ENCODE measurements around the gene TLCD5. TPM values are rescaled to one million over a fixed set of nuclear protein-coding genes. Genes with fewer than 3 reads are reported as not detected.

The TLCD5 gene
- total RNA-seq, 1 experiment from 2014 or later, result 7.1 TPM

GRCh38 chr11:120298461-120298860, 26.6 kb upstream of the TLCD5 start:
- no peaks in the 10 kb centered on the region for H3K36me3 Mint-ChIP-seq (ENCODE audit: insufficient read depth in 1 of 3, low read depth in 3 of 3)
- TF ChIP-seq, protein P1, sequence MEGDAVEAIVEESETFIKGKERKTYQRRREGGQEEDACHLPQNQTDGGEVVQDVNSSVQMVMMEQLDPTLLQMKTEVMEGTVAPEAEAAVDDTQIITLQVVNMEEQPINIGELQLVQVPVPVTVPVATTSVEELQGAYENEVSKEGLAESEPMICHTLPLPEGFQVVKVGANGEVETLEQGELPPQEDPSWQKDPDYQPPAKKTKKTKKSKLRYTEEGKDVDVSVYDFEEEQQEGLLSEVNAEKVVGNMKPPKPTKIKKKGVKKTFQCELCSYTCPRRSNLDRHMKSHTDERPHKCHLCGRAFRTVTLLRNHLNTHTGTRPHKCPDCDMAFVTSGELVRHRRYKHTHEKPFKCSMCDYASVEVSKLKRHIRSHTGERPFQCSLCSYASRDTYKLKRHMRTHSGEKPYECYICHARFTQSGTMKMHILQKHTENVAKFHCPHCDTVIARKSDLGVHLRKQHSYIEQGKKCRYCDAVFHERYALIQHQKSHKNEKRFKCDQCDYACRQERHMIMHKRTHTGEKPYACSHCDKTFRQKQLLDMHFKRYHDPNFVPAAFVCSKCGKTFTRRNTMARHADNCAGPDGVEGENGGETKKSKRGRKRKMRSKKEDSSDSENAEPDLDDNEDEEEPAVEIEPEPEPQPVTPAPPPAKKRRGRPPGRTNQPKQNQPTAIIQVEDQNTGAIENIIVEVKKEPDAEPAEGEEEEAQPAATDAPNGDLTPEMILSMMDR (conservative IDR thresholded peaks at IDR 0.05), result no peak
- H3K4me2 ChIP-seq (ENCODE audit: insufficient read depth, insufficient read length, low read length), result no peak overlapping the region
- no CpG with 5 or more reads among the region's 5 CpGs for WGBS (ENCODE audit: extremely low coverage, insufficient read length, low lambda C conversion rate)
- H2BK5ac ChIP-seq (ENCODE audit: insufficient read length, low read length), result no peak overlapping the region
- H2BK15ac ChIP-seq (ENCODE audit: low read depth, low read length), result no peak overlapping the region
- no peaks in the 10 kb centered on the region for H4K20me1 ChIP-seq (ENCODE audit: control insufficient read depth, insufficient read depth, insufficient read length)
- H3K23me2 ChIP-seq (ENCODE audit: insufficient read length, low read depth, low read length, poor library complexity, severe bottlenecking), result no peaks in the 10 kb centered on the region
- H3K4ac ChIP-seq (ENCODE audit: low read depth, low read length), result no peak overlapping the region
- H3K4me1 Mint-ChIP-seq, result peaks cover 8 to 17% of the 10 kb centered on the region in 2 experiments
- no peak overlapping the region for H2BK12ac ChIP-seq (ENCODE audit: insufficient read length, low read depth, low read length)
- H3K9ac ChIP-seq (ENCODE audit: extremely low read depth, insufficient read length, low read length), result no peak overlapping the region
- H3K4me1 ChIP-seq (ENCODE audit: insufficient read depth, low read length), result no peaks in the 10 kb centered on the region
- H3K27ac ChIP-seq (ENCODE audit: insufficient read length, low read depth, low read length), result no peak overlapping the region
- H3K79me1 ChIP-seq (ENCODE audit: insufficient read depth, low read depth, low read length, poor library complexity, severe bottlenecking), result no peaks in the 10 kb centered on the region
- no peak overlapping the region for H2AK5ac ChIP-seq (ENCODE audit: insufficient read length, low read length)
- no peak overlapping the region for H4K5ac ChIP-seq (ENCODE audit: insufficient read length, low read depth, low read length)
- H4K8ac ChIP-seq (replicated peaks; ENCODE audit: insufficient read length, low read depth, low read length), result no peak overlapping the region
- no peak overlapping the region for H3K14ac ChIP-seq (ENCODE audit: insufficient read depth, low read length)
- no peak for DNase-seq
- no peak overlapping the region for H3K56ac ChIP-seq (ENCODE audit: insufficient read length, low read depth, low read length)
- H4K91ac ChIP-seq (ENCODE audit: insufficient read length, low read depth, low read length), result no peak overlapping the region
- no peak overlapping the region for H3K18ac ChIP-seq (ENCODE audit: insufficient read length, low read depth, low read length)
- no peak overlapping the region for H3K27ac Mint-ChIP-seq
- H2BK20ac ChIP-seq (ENCODE audit: low read depth, low read length, poor library complexity, severe bottlenecking), result no peak overlapping the region
- H2AFZ ChIP-seq (ENCODE audit: low read length), result no peak overlapping the region
- H3K27me3 Mint-ChIP-seq (ENCODE audit: low read depth), result peaks cover 31% of the 10 kb centered on the region
- H3K9me3 ChIP-seq (ENCODE audit: control insufficient read depth, low read depth, low read length), result no peaks in the 10 kb centered on the region
- no peaks in the 10 kb centered on the region for H3K27me3 ChIP-seq (ENCODE audit: insufficient read depth, low read length)
- H3K79me2 ChIP-seq (ENCODE audit: insufficient read depth, low read length), result no peaks in the 10 kb centered on the region
- H3K23ac ChIP-seq (ENCODE audit: insufficient read length, low read depth, low read length), result no peak overlapping the region
- no peak overlapping the region for H2BK120ac ChIP-seq (ENCODE audit: low read depth, low read length, poor library complexity, severe bottlenecking)
- H3K9me3 Mint-ChIP-seq, result no peaks in the 10 kb centered on the region; a peak in 1 of 5 replicates
- H3T11ph ChIP-seq (ENCODE audit: low read length), result no peak overlapping the region
- H3K4me3 Mint-ChIP-seq, result no peak overlapping the region
